Body of pancreas (tissue), 4 donors: ENCODE data around the gene CFAP54.

Source experiments
- POLR2A ChIP-seq, 3 donors: fragments of 450-650 bp; IDR thresholded peaks; one replicate each; pipeline ENCODE4 v1.6.1; 2016; ENCODE audit warnings: antibody characterized with exemption in 3 of 3, mild to moderate bottlenecking in 2 of 3
- TF ChIP-seq, protein P1 (sequence below), 7 experiments: fragments of 450-650 bp in 4 of 7; fragments of 200-600 bp in 3 of 7; sonication (generic) in 3 of 7; IDR thresholded peaks; one replicate each; pipeline ENCODE4 v1.5.1; 2016 to 2019; ENCODE audit warnings: antibody characterized with exemption in 7 of 7

DNA sequence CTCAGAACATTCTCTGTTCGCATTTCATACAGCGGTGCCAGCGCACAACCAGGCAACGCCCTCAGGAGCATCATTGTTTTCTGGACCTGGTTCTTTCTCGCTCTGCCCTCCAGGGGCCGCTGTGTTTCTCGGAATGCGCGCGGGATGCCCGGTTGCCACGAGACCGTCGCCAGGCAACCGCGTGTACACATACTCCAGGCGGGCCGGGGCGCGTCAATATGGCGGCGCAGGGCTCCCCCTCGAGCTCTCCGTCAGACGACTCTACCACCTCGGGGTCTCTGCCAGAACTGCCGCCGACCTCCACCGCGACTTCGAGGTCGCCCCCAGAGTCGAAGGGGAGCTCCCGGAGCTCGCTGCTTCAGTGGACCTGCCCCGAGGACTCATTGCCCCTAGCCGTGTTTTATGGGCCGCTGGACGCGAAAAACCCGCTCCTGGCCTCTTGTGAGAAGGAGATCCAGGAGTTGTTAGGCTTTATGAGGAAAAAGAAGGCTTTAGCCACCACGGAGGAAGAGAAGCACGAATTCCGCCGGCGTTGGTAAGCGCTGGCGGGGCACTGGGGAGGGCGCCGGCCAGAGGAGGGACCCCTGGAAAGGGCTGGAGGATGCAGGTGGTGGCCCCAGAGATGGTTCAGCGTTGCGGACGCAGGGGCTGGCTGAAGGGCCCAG, at the start of gene CFAP54:
- TF ChIP-seq, protein P1, sequence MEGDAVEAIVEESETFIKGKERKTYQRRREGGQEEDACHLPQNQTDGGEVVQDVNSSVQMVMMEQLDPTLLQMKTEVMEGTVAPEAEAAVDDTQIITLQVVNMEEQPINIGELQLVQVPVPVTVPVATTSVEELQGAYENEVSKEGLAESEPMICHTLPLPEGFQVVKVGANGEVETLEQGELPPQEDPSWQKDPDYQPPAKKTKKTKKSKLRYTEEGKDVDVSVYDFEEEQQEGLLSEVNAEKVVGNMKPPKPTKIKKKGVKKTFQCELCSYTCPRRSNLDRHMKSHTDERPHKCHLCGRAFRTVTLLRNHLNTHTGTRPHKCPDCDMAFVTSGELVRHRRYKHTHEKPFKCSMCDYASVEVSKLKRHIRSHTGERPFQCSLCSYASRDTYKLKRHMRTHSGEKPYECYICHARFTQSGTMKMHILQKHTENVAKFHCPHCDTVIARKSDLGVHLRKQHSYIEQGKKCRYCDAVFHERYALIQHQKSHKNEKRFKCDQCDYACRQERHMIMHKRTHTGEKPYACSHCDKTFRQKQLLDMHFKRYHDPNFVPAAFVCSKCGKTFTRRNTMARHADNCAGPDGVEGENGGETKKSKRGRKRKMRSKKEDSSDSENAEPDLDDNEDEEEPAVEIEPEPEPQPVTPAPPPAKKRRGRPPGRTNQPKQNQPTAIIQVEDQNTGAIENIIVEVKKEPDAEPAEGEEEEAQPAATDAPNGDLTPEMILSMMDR (IDR thresholded peaks at IDR 0.05) = peak; percentile 59 to 89 (median 84)
- TF ChIP-seq POLR2A (IDR thresholded peaks at IDR 0.05) = peak in 1 of 3 donors; percentile 16
